HG02571 (cell line): ENCODE data around the gene SPAG6.
A peak's percentile ranks its signal among the peaks of the same experiment; 100 is the strongest.
"Not testable (repeated sequence)": the region's sequence is repeated elsewhere in the genome, so short reads cannot be mapped to it uniquely, and the experiment has no call there.

Source experiments
- ATAC-seq: cut with Tn5 transposase; IDR thresholded peaks from one replicate; pipeline ENCODE4 v1.9.1; 2021; ENCODE audit warnings: mild to moderate bottlenecking, moderate library complexity; ENCODE audit not compliant: unreplicated experiment

SPAG6 gene

GRCh38 chr10:22345301-22346095 lies at the start of gene SPAG6:
Gene SPAG6 (plus strand): TSS chr10:22345496. CDS start chr10:22345612, 116 bp downstream.
- ATAC-seq: no peak

- ATAC-seq: no peak
These were observed 44.1 kb upstream of the SPAG6 start for GRCh38 chr10:22301193-22301592.

GRCh38 chr10:22303461-22303860 lies 41.8 kb upstream of the SPAG6 start:
- no peak for ATAC-seq

GRCh38 chr10:22305721-22306120 lies 39.6 kb upstream of the SPAG6 start:
- ATAC-seq: no peak

GRCh38 chr10:22308390-22308789 lies 36.9 kb upstream of the SPAG6 start:
- ATAC-seq: peak; percentile 97

- ATAC-seq: no peak
These were observed 35.9 kb upstream of the SPAG6 start for GRCh38 chr10:22309180-22310000.

- not testable (repeated sequence) for ATAC-seq
These were observed 35.3 kb upstream of the SPAG6 start for GRCh38 chr10:22310012-22310411.

- ATAC-seq: no peak
These were observed 34.4 kb upstream of the SPAG6 start for GRCh38 chr10:22310928-22311327.

- ATAC-seq: no peak
These were observed 30.4 kb upstream of the SPAG6 start for GRCh38 chr10:22314852-22315251.

- ATAC-seq: peak; percentile 20
These were observed 29.6 kb upstream of the SPAG6 start for GRCh38 chr10:22315455-22316285.

- peak; percentile 61 for ATAC-seq
These were observed 28.8 kb upstream of the SPAG6 start, which contains the start of gene COMMD3 for GRCh38 chr10:22316286-22317075. Gene COMMD3 (plus strand): TSS chr10:22316388. CDS start chr10:22316418, 30 bp downstream.

- ATAC-seq: peak; percentile 29
These were observed 28.3 kb upstream of the SPAG6 start for GRCh38 chr10:22317076-22317370.

- ATAC-seq: no peak
These were observed 27.3 kb upstream of the SPAG6 start for GRCh38 chr10:22317771-22318565.

- no peak for ATAC-seq
These were observed 26.5 kb upstream of the SPAG6 start for GRCh38 chr10:22318772-22319171.

GRCh38 chr10:22319547-22319979 lies 25.7 kb upstream of the SPAG6 start:
- ATAC-seq: no peak

GRCh38 chr10:22319980-22320558 lies 25.2 kb upstream of the SPAG6 start:
- no peak for ATAC-seq

GRCh38 chr10:22320591-22321155 lies 24.6 kb upstream of the SPAG6 start, which contains the start of gene BMI1:
Gene BMI1 (plus strand): TSS chr10:22321099. CDS start chr10:22326450, 5,351 bp downstream.
- ATAC-seq: peak; percentile 12

GRCh38 chr10:22321156-22321923 lies 24.0 kb upstream of the SPAG6 start:
- peak; percentile 21 for ATAC-seq
